ENCODE measurements around the gene ASS1.

Gene ASS1

DNA sequence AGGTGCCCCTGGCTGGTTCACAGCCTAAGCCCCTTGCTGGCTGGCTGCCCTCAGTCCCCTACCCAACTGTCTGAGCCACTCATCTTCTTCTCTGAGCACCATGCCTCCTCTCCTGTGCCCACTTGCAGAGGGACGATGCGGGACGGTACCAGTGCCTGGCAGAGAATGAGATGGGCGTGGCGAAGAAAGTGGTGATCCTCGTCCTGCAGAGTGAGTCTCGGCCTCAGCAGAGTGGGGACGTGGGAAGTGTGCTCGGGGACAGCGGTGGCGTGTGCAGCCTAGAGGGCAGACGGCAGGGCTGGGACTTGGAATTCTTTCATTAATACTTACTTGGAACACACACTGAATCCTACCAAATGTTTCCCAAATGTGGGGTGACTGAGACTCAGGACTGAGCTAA, 34.3 kb upstream of the ASS1 start:
- Histone ChIP-seq H3K4me1 (ENCODE audit: insufficient read depth, low read length) (no peaks in the 10 kb centered on the region), H3K79me2 (ENCODE audit: insufficient read depth, low read length) (no peaks in the 10 kb centered on the region), H3K4me2 (ENCODE audit: insufficient read depth, low read length) (no peak overlapping the region), H3K36me3 (ENCODE audit: insufficient read depth, low read length) (no peaks in the 10 kb centered on the region), H3K27me3 (ENCODE audit: insufficient read depth, low read length, poor library complexity) (no peaks in the 10 kb centered on the region), H4K20me1 (ENCODE audit: insufficient read depth, low read length) (no peaks in the 10 kb centered on the region), H2AFZ (ENCODE audit: low read depth, low read length) (no peak overlapping the region), H3K4me3 (ENCODE audit: low read depth in 1 of 2, low read length in 2 of 2) (no peak overlapping the region), H3K27ac (ENCODE audit: low read length) (no peak overlapping the region), H3K9ac (ENCODE audit: low read depth, low read length) (no peak overlapping the region), H3K9me3 (ENCODE audit: insufficient read depth, low read length, severe bottlenecking) (no peaks in the 10 kb centered on the region)
- no peak for TF ChIP-seq EZH2 (IDR thresholded peaks at IDR 0.05; ENCODE audit: borderline replicate concordance, low read depth, low read length, severe bottlenecking)
- TF ChIP-seq, protein P1, sequence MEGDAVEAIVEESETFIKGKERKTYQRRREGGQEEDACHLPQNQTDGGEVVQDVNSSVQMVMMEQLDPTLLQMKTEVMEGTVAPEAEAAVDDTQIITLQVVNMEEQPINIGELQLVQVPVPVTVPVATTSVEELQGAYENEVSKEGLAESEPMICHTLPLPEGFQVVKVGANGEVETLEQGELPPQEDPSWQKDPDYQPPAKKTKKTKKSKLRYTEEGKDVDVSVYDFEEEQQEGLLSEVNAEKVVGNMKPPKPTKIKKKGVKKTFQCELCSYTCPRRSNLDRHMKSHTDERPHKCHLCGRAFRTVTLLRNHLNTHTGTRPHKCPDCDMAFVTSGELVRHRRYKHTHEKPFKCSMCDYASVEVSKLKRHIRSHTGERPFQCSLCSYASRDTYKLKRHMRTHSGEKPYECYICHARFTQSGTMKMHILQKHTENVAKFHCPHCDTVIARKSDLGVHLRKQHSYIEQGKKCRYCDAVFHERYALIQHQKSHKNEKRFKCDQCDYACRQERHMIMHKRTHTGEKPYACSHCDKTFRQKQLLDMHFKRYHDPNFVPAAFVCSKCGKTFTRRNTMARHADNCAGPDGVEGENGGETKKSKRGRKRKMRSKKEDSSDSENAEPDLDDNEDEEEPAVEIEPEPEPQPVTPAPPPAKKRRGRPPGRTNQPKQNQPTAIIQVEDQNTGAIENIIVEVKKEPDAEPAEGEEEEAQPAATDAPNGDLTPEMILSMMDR (IDR thresholded peaks at IDR 0.05; ENCODE audit: borderline replicate concordance, extremely low read depth, low read length, poor library complexity, severe bottlenecking): no peak
- ATAC-seq (ENCODE audit: insufficient read depth, low read depth): no peak
- DNase-seq: no peak

DNA sequence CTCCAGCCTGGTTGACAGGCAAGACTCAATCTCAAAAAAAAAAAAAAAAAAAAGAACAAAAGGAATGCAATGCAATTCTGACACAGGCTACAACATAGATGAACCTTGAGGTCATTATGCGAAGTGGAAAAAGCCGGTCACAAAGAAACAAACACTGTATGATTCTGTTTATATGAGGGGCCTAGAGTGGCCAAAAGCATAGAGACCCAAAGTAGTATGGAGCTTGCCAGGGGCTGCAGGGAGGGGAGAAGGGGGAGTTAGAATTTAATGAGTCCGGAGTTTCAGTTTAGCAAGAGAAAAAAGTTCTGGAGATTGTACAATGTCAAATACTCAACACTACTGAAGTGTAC, 33.2 kb upstream of the ASS1 start:
- no peak overlapping the region for H3K27ac ChIP-seq (ENCODE audit: low read length)
- H2AFZ ChIP-seq (ENCODE audit: low read depth, low read length): no peak overlapping the region
- no peak overlapping the region for H3K4me3 ChIP-seq (ENCODE audit: low read depth in 1 of 2, low read length in 2 of 2)
- no peaks in the 10 kb centered on the region for H3K9me3 ChIP-seq (ENCODE audit: insufficient read depth, low read length, severe bottlenecking)
- ATAC-seq (ENCODE audit: insufficient read depth, low read depth) (no peak), DNase-seq (no peak)
- no peaks in the 10 kb centered on the region for H4K20me1 ChIP-seq (ENCODE audit: insufficient read depth, low read length)
- H3K4me1 ChIP-seq (ENCODE audit: insufficient read depth, low read length): no peaks in the 10 kb centered on the region
- no peaks in the 10 kb centered on the region for H3K27me3 ChIP-seq (ENCODE audit: insufficient read depth, low read length, poor library complexity)
- H3K4me2 ChIP-seq (ENCODE audit: insufficient read depth, low read length): no peak overlapping the region
- H3K9ac ChIP-seq (ENCODE audit: low read depth, low read length): no peak overlapping the region
- TF ChIP-seq EZH2 (IDR thresholded peaks at IDR 0.05; ENCODE audit: borderline replicate concordance, low read depth, low read length, severe bottlenecking): no peak
- TF ChIP-seq, protein P1 (IDR thresholded peaks at IDR 0.05; ENCODE audit: borderline replicate concordance, extremely low read depth, low read length, poor library complexity, severe bottlenecking): no peak
- no peaks in the 10 kb centered on the region for H3K79me2 ChIP-seq (ENCODE audit: insufficient read depth, low read length)
- H3K36me3 ChIP-seq (ENCODE audit: insufficient read depth, low read length): no peaks in the 10 kb centered on the region

- TF ChIP-seq, protein P1 (IDR thresholded peaks at IDR 0.05; ENCODE audit: borderline replicate concordance, extremely low read depth, low read length, poor library complexity, severe bottlenecking): no peak
- no peak for TF ChIP-seq EZH2 (IDR thresholded peaks at IDR 0.05; ENCODE audit: borderline replicate concordance, low read depth, low read length, severe bottlenecking)
- H3K4me3 ChIP-seq (ENCODE audit: low read depth in 1 of 2, low read length in 2 of 2): no peak overlapping the region
- H3K79me2 ChIP-seq (ENCODE audit: insufficient read depth, low read length): no peaks in the 10 kb centered on the region
- no peak for DNase-seq
- no peaks in the 10 kb centered on the region for H3K36me3 ChIP-seq (ENCODE audit: insufficient read depth, low read length)
- no peaks in the 10 kb centered on the region for H4K20me1 ChIP-seq (ENCODE audit: insufficient read depth, low read length)
- H3K9ac ChIP-seq (ENCODE audit: low read depth, low read length): no peak overlapping the region
- H3K9me3 ChIP-seq (ENCODE audit: insufficient read depth, low read length, severe bottlenecking): no peaks in the 10 kb centered on the region
- H3K4me1 ChIP-seq (ENCODE audit: insufficient read depth, low read length): no peaks in the 10 kb centered on the region
- H3K27ac ChIP-seq (ENCODE audit: low read length): no peak overlapping the region
- H3K27me3 ChIP-seq (ENCODE audit: insufficient read depth, low read length, poor library complexity): no peaks in the 10 kb centered on the region
- H3K4me2 ChIP-seq (ENCODE audit: insufficient read depth, low read length): no peak overlapping the region
- no peak overlapping the region for H2AFZ ChIP-seq (ENCODE audit: low read depth, low read length)
- no peak for ATAC-seq (ENCODE audit: insufficient read depth, low read depth)
These were observed 30.6 kb upstream of the ASS1 start for GRCh38 chr9:130414081-130414731.
